HG02678 (cell line): ENCODE measurements around the gene DCLK1.
"Not testable (repeated sequence)": the region's sequence is repeated elsewhere in the genome, so short reads cannot be mapped to it uniquely, and the experiment has no call there.

Source experiments
- ATAC-seq: cut with Tn5 transposase; IDR thresholded peaks from one replicate; pipeline ENCODE4 v1.9.1; 2021; ENCODE audit warnings: mild to moderate bottlenecking, moderate library complexity; ENCODE audit not compliant: unreplicated experiment

DCLK1 gene

DNA sequence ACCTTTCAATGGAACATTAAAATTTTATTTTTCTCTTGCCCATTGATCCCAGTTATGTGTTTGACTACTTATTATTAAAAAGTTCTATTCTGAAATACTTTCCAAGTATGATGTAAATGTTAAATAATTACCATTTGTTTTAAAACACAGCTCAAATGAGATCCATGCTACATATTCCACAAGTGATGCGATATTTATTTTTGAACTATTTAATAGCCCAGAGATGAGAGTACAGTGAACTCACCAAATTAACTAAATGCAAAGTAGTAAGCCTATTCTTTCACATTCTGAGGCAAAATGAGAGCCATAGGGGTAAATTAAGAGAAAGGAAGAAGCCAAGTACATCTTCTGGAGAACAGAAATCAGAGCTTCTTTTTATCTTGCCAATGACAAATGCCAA, 1.2 kb upstream of the DCLK1 start:
- no peak for ATAC-seq

DNA sequence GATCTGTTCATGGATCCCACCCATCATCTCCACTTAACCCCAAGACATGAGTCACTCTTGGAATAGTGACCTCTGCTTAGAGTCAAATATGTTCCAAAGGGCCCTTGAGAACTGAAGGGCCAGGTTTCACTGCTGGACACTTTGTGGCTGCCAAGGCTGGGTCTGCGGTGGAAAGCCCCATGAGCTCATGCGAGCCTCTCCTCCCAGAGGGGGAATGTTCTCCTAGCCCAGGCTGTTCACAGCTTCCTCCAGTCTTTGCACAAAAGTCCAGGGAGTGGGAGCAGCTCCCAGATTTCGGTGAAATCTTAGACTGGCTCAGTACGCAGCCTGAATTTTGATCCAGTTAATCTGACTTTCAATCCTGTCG, 732 bp upstream of the DCLK1 start:
- ATAC-seq, result no peak

DNA sequence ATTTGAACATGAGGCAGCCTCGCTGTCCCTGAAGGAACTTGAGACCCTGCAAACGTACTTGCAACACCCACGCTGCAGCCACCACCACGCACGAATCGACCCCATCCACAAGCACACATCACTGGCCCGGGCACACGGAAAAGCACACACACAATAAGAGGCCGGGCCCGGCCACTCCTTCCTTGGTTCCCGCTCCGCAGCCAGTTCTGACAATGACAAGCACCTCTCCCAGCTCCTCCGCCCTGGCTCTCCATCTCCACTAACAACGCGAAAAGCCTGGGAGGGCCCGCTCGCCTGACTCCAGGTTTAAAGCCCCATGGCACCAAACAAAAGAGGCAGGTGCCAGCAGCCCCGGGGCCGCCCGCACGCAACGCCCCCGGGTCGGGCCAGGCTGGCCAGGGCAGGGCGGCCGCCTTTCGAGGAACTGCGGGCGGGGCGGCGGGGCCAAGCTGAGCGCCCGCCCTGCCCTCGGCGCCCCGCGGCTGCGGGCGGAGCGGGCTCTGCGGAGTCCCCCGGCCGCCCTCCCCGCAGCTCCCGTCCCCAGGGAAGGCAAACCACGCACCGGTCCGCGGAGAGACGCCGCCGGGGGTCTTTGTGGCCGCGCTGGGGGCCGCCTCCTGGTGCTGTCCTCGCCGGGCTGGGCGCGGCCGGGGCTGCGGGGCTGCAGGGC, 495 bp downstream of the DCLK1 start:
- ATAC-seq, result no peak

DNA sequence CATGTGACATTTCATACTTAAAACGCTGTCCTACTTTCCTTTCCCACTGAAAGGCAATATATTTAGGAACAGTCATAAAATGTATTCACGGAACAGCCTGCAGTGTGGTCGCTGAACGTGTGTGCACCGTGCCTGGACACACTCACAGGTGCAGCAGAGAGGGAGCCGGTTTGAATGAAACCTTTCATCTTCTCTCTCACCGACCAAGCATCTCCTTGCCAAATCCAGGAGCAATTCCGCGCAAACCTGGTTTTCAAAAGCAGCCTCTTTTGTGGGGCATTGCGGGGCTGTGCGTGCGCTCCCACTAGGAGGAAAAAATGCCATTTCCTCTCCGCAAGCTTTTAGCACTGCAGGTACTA, 1.0 kb downstream of the DCLK1 start:
- ATAC-seq, result no peak

DNA sequence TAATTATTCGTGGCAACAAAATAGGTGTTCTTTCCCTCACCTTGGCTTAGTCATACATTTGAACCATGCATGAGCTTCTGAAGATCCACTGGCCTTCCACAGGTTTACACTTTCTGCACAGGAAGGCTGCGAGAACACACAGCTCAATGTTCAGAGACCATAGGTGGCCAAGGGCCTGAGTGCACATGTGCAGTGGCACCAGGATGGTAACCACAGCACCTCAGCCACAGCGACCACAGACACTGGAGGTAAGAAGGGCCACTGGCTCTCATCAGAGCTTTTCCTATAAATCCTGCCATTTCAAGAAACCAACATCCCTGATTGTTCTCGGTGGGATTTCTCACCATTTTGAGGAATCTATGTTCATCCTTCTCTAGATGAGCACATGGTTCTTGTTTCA, 1.6 kb downstream of the DCLK1 start:
- no peak for ATAC-seq

DNA sequence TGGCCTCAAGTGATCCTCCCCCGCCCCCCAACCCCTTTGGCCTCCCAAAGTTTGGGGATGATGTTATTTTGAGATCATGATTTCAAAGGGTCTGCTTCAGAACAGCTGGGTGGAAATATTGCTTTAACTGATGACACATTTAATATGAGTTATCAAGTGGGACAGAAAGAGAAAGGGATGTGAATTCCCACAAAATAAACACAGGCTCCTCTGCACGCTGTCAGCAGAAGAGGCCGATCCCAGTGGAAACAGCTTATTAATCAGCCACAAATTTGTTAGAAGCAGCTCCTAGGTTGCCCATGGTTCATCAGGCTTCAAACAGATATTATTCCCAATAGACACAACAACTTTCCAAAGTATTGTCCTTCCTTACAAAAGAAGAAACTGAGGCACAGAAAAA, 4.7 kb downstream of the DCLK1 start:
- ATAC-seq, result no peak

DNA sequence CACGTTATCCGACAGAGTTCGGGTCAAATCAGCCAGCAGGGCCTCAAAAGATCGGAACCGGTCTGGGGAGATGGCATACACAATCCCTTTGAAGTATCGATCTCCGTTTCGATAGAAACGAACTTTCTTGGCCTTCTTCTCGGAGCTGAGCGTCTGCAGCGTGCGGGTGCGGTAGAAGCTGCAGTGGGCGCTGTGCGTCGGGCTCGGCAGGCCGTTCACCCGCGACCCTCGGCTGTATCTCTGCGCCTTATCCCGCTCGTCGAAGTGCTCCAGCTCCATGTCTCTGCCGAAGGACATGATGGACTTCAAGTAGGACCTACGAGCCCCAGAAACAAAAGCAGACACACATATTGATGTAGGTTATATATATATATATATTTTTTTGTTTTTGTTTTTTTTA, 5.3 kb downstream of the DCLK1 start:
- ATAC-seq, result no peak

DNA sequence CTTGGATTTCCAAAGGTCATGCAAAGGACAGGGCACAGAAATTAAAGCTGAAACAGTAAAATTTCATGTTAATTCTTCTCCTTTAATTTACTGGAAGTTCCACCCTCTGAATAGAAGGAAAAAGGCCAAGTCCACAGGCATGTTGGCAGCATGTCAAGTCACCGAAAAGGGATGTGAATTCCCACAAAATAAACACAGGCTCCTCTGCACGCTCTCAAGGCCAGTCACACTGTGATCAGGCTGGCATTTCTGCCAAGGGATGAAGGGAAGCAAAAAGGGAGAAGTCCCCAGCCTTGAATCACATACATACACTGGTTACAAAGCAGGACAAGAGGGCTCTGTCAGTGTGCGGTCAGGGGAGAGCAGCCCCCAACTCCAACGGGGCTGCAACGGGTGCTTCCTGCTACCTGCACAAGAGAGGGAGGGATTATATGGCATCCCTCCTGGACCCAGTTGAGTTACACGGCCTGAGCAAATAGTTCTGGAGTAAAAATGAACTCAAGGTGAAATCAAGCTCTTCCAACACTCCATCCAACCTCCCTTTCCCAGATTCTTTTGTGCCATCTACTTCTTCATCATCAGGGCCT, 6.9 kb downstream of the DCLK1 start:
- no peak for ATAC-seq

DNA sequence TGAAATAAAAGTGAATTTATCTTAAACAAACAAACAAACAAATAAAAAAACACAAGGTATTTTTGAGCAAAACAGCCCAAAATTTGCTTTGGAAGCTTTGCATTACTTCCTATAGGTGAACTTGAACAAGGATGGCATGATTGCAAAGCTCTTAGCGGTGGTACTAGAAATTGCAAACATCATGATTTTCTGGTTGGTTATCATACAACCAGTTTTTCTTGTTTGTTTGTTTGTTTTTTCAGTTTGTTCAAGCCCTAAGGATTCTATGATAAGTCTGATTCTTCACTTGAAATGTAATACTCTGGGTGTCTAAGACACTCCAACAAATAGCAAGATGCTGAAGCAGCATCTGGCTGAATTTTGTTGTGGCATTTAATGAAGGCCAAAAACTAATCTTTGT, 15.9 kb downstream of the DCLK1 start:
- ATAC-seq, result no peak

DNA sequence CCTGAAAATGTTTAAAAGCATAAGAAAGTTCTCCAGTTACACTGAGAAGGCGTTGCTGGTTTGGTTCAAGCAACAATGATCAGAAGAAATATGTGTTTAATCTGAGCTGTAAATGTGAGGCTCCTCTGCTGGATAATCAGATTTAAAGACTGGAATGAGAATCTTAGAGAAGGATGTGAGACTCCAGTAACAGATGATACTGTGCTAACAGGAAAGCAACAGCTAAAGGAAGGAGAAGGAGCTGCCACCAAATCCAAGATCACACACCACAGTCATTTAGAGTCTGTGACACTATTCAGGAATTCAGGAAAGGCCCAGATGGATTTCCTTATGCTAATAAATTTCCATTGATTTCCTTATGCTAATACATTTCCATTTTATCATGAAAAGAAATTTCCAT, 16.9 kb downstream of the DCLK1 start:
- ATAC-seq, result no peak

DNA sequence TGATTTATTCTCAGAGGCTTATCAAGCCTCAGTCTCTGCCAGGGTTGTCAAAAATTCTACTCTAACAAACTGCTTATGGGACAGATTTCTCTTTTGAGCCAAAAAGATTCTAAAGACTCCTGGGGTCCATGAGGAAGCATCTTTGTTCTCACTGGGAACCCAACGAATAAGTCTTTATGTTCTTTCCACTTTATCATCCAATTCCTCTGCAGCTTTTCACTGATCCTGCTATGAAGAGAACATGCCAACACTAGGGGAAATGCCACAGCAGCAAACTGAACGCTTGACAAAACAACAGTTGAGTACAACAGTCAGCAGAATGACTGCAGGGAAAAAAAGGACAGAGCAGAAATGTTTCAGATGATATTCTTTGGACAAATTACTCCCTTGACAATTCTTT, 22.2 kb downstream of the DCLK1 start:
- ATAC-seq, result no peak

DNA sequence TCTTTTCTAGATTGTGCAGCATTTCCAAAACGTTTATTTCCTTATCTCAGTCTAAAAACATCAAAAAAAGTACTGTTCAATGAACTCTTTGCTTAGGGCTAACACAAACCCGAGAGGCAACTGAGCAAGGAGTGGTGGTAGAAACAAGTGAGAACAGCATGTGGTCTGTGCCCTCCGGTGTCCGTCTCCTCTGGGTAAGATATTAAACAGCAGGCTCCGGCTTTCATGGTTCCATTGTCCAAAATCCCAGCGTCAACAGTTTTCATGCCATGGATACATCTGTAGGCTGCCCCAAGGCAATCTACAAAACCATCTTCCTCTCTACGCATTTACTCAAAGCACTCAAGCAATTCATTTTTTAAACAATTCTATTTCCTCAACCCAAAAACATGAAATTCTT, 22.8 kb downstream of the DCLK1 start:
- ATAC-seq, result no peak

DNA sequence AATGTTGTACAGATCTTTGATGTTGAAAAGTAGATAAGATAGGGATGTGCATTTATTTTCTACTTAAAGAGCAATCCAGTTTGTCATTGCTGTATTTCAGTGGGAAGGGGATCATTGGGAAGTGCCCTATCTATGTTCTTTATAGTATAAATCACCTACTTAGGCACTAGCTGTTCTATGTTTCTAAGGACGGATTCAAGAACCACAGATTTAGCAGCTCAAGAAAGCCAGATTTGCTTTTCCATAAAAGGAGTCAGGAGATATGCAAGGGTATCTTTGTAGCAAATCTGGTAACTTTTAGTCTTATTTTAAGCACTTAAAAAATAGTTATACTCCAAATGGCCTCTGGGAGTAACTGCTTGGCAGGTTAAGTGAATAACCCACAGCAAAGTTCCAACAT, 23.7 kb downstream of the DCLK1 start:
- no peak for ATAC-seq

DNA sequence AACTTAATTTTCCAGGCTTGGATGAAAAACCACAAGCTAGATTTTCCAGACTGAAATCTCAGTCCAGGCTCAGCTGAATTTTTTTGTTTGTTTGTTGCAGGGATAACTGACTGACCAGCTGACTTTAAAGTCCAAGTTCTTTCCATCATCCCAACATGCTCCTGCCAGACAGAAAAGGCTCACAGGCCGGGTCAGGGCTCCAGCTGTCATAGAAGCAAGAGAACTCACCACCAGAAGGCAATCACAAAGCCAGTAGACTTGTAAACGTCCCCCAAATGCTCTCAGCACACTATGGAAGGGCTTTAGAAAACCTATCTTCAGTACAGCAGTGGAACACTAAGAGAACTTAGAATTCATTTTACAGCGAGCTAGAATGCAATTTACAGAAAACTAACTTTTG, 25.5 kb downstream of the DCLK1 start:
- no peak for ATAC-seq

DNA sequence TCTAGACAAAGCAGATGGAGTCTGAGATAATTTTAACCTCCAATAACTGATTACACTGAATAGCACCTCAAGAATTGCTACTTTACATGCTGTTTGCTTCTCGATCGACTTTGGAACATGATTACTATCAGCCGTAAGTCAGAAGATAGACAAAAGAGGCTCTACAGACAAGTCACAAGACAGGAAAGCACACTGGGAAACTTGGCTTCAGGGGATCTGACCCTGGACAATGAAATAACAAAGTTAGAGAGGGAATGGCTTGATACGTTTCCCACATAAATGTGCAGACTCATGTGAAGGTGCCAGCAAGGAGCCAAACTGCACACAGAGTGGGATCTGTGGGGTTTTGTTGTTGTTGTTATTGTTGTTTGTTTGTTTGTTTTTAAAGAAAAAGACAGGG, 28.5 kb downstream of the DCLK1 start:
- no peak for ATAC-seq

DNA sequence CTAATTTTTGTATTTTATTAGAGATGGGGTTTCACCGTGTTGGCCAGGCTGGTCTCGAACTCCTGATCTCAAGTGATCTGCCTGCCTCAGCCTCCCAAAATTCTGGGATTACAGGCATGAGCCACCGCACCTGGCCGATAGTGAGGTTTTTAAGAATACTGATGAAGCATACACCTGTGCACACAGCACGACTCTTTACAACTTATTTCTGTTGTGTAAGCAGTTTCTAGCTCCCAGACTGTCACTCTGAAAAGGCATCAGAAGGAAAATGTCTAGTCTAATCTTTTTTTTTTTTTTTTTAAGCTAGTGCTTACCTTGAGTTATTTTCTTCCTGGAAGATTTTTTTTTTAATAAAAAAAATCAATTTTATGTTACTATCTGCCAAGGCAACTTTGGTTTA, 29.3 kb downstream of the DCLK1 start:
- not testable (repeated sequence) for ATAC-seq

DNA sequence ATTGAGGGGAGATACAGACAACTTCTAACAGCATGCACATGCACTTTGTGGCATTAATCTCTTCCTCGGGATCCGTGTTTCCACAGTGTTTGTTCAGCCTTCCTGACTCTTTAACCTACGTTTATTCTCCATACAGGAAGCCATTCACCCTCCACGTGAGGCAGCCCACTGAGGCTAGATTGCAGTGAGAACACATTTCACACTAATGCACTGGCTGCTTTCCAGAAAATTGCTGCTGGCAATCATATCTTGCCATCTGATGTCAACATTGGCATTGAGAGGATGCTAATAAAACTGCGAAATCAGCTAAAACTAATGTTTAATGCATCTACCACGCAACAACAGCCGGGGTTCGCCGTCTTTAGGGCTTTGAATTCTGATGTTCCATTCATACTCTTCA, 30.0 kb downstream of the DCLK1 start:
- no peak for ATAC-seq

DNA sequence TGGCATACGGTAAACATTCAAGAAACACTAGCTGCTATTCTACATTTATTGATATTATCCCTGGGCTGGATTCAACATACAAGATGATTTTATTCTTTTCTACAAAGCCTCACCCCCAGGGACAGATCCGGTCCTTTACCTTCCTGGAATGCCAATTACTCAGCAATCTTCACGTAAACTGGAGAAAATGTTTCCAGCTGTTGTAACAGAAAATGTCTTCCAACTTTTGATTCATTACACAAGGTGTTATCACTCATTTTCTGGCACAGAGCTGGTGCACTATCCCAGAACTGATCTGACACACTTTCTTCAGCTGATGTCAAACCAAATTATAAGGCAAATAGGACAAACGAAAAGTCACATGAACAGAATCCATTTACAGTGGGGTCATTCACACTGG, 33.1 kb downstream of the DCLK1 start:
- ATAC-seq, result no peak

DNA sequence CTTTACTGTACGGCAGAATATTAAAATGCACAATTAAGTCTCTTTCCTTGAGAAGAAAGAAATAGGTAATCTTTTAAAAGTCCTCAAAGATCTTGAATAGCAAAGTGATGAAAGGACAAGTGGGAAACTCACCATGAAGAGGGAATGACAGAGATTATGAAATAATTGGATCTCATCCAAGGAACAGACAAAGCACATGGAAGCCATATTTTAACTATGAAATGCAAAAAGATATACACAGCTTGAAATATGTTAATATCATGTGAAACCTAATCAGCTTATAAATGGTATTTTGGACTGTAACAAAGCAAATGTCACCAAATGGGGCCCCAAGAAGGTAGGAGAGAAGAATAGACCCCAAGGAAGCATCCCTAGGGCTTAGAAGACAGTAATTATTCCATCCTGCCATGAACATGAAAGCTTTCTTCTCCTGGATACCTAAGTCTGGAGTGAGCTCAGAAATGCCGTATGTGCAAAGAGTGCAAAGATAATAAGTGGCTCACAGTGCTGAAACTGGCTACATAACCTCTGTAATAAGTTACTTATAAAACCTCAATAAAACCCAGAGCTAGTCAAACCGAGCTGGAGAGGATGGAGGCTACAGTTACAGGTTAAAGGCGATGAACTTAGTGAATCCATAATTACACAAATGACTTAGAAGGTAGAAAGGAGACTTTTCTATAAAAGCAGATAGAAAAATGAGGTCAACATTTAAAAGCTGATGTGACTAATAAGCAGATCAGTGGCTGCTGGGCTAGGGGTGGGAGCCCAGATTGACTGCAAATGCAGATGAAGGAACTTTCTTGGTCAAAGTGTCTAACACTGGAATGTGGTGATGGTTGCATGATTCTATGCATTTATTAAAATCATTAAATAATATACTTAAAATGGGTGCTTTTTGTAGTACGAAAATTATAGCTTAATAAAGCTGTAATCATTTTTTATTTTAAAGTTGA, 34.4 kb downstream of the DCLK1 start:
- ATAC-seq, result no peak

DNA sequence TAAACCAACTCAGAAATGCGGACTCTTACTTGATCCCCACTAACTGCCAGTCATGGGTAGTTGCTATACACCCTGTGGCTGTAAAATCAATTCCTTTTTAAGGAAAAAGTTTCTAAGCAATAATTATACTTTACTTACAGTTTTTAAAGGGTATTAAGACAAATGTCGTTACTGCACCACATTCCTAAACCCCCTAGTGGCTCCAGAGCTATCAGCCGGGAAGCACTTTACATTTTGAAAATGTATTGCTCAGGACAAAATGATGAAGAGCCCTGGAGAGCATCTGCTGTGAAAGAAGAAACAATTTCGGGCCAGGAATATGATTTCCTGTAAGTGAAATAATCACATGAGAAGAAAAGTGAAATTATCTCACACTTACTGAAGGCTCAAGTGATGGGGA, 36.7 kb downstream of the DCLK1 start:
- ATAC-seq, result no peak

DNA sequence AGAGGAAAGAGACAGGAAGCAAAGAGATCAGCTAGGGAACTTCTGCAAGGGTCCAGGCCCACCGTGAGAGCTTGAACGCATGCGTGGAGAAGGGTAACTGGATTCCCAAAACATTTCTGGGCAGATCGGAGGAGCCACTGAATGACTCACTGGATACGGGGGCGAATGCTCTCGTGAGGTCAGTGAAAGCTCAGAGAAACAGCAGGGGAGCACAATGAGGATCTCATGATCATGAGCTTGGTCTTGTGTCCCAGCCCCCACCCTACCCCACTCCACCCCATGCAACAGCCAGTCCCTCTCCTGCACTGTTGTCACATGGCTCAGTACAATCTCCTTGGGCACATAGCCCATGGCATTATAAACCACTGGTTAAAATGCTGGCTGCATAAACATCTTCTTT, 40.6 kb downstream of the DCLK1 start:
- ATAC-seq, result no peak

DNA sequence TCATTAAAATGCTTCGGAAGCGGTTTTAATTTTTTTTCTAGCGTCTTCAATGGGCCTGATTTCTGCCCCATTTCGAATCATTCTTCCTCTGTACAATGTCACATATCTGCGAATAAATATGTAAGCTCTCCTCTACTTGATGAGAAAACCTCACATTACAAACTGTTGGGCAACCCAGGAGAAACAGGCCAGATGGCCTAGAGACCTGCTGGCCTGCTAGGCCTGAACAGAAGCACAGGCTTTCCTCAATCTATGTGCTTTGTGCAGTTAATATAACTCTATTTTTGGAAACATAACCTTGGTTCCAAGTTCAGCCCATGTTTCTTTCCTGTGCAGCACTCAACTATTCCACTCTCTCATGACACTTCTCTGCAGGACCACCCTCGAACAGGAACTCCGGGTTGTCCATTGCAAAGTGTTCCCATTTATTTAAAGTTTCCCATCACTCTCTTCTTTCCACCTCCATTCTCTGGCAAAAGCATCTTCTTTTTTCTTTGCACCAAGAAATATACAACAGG, 42.0 kb downstream of the DCLK1 start:
- ATAC-seq, result no peak
